ENCODE data around the gene TXNIP. TPM values are rescaled to one million over a fixed set of nuclear protein-coding genes. Genes with fewer than 3 reads are reported as not detected.

Gene TXNIP
- total RNA-seq, 3 donors from 2014 or later, result 683 to 1,682 (median 830) TPM

- no peak for TF ChIP-seq CTCF (IDR thresholded peaks at IDR 0.05)
- intact Hi-C loops (cut with DNase I, micrococcal nuclease), result loop anchor here in 1 of 2 donors (10.0 kb wide), 1 partner anchor 46 kb away; the partner anchor contains the start of genes ITGA10 and PEX11B
Observed at GRCh38 chr1:145961109-145961424, 35.3 kb downstream of the TXNIP start.

GRCh38 chr1:145960468-145961108 lies 35.8 kb downstream of the TXNIP start:
- Histone ChIP-seq H3K4me3 (peak overlapping the region; percentile 11), H3K4me1 (ENCODE audit: low read depth) (peaks cover 45% of the 10 kb centered on the region), H3K9me3 (no peaks in the 10 kb centered on the region), H3K36me3 (ENCODE audit: low read depth) (no peaks in the 10 kb centered on the region)
- peak; percentile 66 to 87 (median 81) for DNase-seq
- intact Hi-C loops (cut with DNase I, micrococcal nuclease), result loop anchor here in 1 of 2 donors (10.0 kb wide), 1 partner anchor 46 kb away; the partner anchor contains the start of genes ITGA10 and PEX11B
- no peak for TF ChIP-seq CTCF (IDR thresholded peaks at IDR 0.05)
- ATAC-seq, result peak; percentile 17

More at GRCh38 chr1:145961109-145961424, 35.3 kb downstream of the TXNIP start:
- Histone ChIP-seq H3K36me3 (ENCODE audit: low read depth) (no peaks in the 10 kb centered on the region), H3K9me3 (no peaks in the 10 kb centered on the region), H3K4me3 (peak overlapping the region; percentile 11), H3K4me1 (ENCODE audit: low read depth) (peaks cover 47% of the 10 kb centered on the region)
- no peak for ATAC-seq
- DNase-seq, result no peak

GRCh38 chr1:145959957-145960467 lies 36.4 kb downstream of the TXNIP start:
- no peaks in the 10 kb centered on the region for H3K9me3 ChIP-seq
- peak in 1 of 3 donors; percentile 59 for DNase-seq
- TF ChIP-seq CTCF (IDR thresholded peaks at IDR 0.05), result no peak

GRCh38 chr1:145959333-145959732 lies 37.0 kb downstream of the TXNIP start:
- DNase-seq (no peak), ATAC-seq (no peak)
- H3K36me3 ChIP-seq (ENCODE audit: low read depth), result no peaks in the 10 kb centered on the region
- no peak overlapping the region for H3K4me3 ChIP-seq
- intact Hi-C loops (cut with DNase I, micrococcal nuclease), result no loop called here
- no peaks in the 10 kb centered on the region for H3K9me3 ChIP-seq
- TF ChIP-seq CTCF (IDR thresholded peaks at IDR 0.05), result no peak
- H3K4me1 ChIP-seq (ENCODE audit: low read depth), result peaks cover 52% of the 10 kb centered on the region

More at GRCh38 chr1:145959957-145960467, 36.4 kb downstream of the TXNIP start:
- Histone ChIP-seq H3K4me3 (no peak overlapping the region), H3K4me1 (ENCODE audit: low read depth) (peaks cover 47% of the 10 kb centered on the region), H3K36me3 (ENCODE audit: low read depth) (no peaks in the 10 kb centered on the region)
- intact Hi-C loops (cut with DNase I, micrococcal nuclease), result loop anchor here in 1 of 2 donors (10.0 kb wide), 1 partner anchor 45 kb away; the partner anchor contains the start of genes ITGA10 and PEX11B
- ATAC-seq, result no peak

GRCh38 chr1:145958734-145959133 lies 37.6 kb downstream of the TXNIP start:
- no peak for TF ChIP-seq CTCF (IDR thresholded peaks at IDR 0.05)
- no peak for ATAC-seq

More at GRCh38 chr1:145958734-145959133, 37.6 kb downstream of the TXNIP start:
- Histone ChIP-seq H3K4me3 (no peak overlapping the region), H3K4me1 (ENCODE audit: low read depth) (peaks cover 48% of the 10 kb centered on the region), H3K9me3 (no peaks in the 10 kb centered on the region), H3K36me3 (ENCODE audit: low read depth) (no peaks in the 10 kb centered on the region)
- intact Hi-C loops (cut with DNase I, micrococcal nuclease), result no loop called here
- DNase-seq, result no peak

All from mucosa of descending colon (tissue), 3 donors.